Keratinocyte (primary cell): ENCODE data around the gene ITPR1. TPM values are rescaled to one million over a fixed set of nuclear protein-coding genes. Genes with fewer than 3 reads are reported as not detected.
A peak's percentile ranks its signal among the peaks of the same experiment; 100 is the strongest.

Experiments
- DNase-seq: peaks from one replicate; pipeline ENCODE4 v3.0.0-alpha.2; 2011; ENCODE audit warnings: low read depth, missing footprints, low spot score
- FAIRE-seq: peaks from 2 replicates; lab custom pipeline; 2011; peaks lifted over from hg19 to GRCh38; lab: Jason Lieb, UNC
- H2AFZ ChIP-seq: 2 replicates; pipeline ENCODE4 v1.6.0; 2012; ENCODE audit warnings: low read length, control low read depth, inconsistent platforms; ENCODE audit not compliant: control insufficient read depth
- H3K27ac ChIP-seq: 2 replicates; pipeline ENCODE4 v1.5.1; 2011; ENCODE audit warnings: low read length; ENCODE audit not compliant: control insufficient read depth, insufficient read depth
- H3K27me3 ChIP-seq: 3 replicates; pipeline ENCODE4 v1.6.0; 2011; ENCODE audit warnings: low read length; ENCODE audit not compliant: control insufficient read depth, insufficient read depth; ENCODE audit errors: extremely low read depth
- H3K36me3 ChIP-seq, 2 experiments: 2 replicates in 1 of 2; 3 replicates in 1 of 2; pipeline ENCODE4 v1.5.1; 2011; ENCODE audit warnings: low read length in 2 of 2, mild to moderate bottlenecking in 1 of 2; ENCODE audit not compliant: control insufficient read depth in 2 of 2, insufficient read depth in 2 of 2; ENCODE audit errors: extremely low read depth in 1 of 2
- H3K4me1 ChIP-seq: 3 replicates; pipeline ENCODE4 v1.5.1; 2011; ENCODE audit warnings: low read length; ENCODE audit not compliant: control insufficient read depth, insufficient read depth; ENCODE audit errors: extremely low read depth
- H3K4me2 ChIP-seq: 3 replicates; pipeline ENCODE4 v1.6.0; 2011; ENCODE audit warnings: low read depth, low read length; ENCODE audit not compliant: control insufficient read depth, insufficient read depth; ENCODE audit errors: extremely low read depth
- H3K4me3 ChIP-seq, 3 experiments: fragments of 200-600 bp in 1 of 3; sonication (generic) in 1 of 3; 2 replicates in 2 of 3; 3 replicates in 1 of 3; pipeline ENCODE4 v1.5.1; 2011 to 2016; ENCODE audit warnings: low read length in 3 of 3, mild to moderate bottlenecking in 3 of 3, control low read depth in 2 of 3, inconsistent platforms in 1 of 3, low read depth in 1 of 3, mixed read lengths in 1 of 3, mixed run types in 1 of 3, moderate library complexity in 1 of 3; ENCODE audit not compliant: control insufficient read depth in 2 of 3, insufficient read depth in 2 of 3; ENCODE audit errors: extremely low read depth in 1 of 3
- H3K79me2 ChIP-seq: 2 replicates; pipeline ENCODE4 v1.6.0; 2012; ENCODE audit warnings: low read length; ENCODE audit not compliant: control insufficient read depth, insufficient read depth
- H3K9ac ChIP-seq: 3 replicates; pipeline ENCODE4 v1.6.0; 2011; ENCODE audit warnings: low read length; ENCODE audit not compliant: control insufficient read depth, insufficient read depth; ENCODE audit errors: extremely low read depth
- H3K9me1 ChIP-seq: 3 replicates; pipeline ENCODE4 v1.6.0; 2011; ENCODE audit warnings: low read length; ENCODE audit not compliant: control insufficient read depth, insufficient read depth; ENCODE audit errors: extremely low read depth
- H3K9me3 ChIP-seq: 2 replicates; pipeline ENCODE4 v1.5.1; 2012; ENCODE audit warnings: low read depth, low read length; ENCODE audit not compliant: control insufficient read depth
- H4K20me1 ChIP-seq: 3 replicates; pipeline ENCODE4 v1.6.0; 2011; ENCODE audit warnings: low read length; ENCODE audit not compliant: control insufficient read depth, insufficient read depth; ENCODE audit errors: extremely low read depth
- CTCF ChIP-seq, 3 experiments: IDR thresholded peaks in 1 of 3; conservative IDR thresholded peaks in 1 of 3; optimal IDR thresholded peaks in 1 of 3; 2 replicates in 2 of 3; 3 replicates in 1 of 3; pipeline versions ENCODE3 to v1.5.1; 2011; ENCODE audit warnings: low read length in 3 of 3, mild to moderate bottlenecking in 3 of 3, moderate library complexity in 2 of 3, control low read depth in 1 of 3, inconsistent platforms in 1 of 3; ENCODE audit not compliant: insufficient read depth in 2 of 3; ENCODE audit errors: extremely low read depth in 1 of 3
- EZH2 ChIP-seq: IDR thresholded peaks from one replicate; pipeline ENCODE4 v1.6.1; 2012; ENCODE audit warnings: inconsistent platforms, mild to moderate bottlenecking, low read length, moderate library complexity
- dilution Hi-C: fragments of 300-500 bp; cut with MboI; formaldehyde crosslinking; loops from one replicate; pipeline ENCODE4 v1.7.0; 2020; ENCODE audit warnings: low sequenced_read_pairs; ENCODE audit not compliant: extremely low pct_ligation_motif_present
- polyA plus RNA-seq, 5 experiments: library from polyadenylated mRNA; depleted of rRNA in 3 of 5; stranded (reverse) in 3 of 5; stranded (forward) in 1 of 5; unstranded in 1 of 5; fragments of >200 nt; gene quantifications; 1 replicate in 1 of 5; 2 replicates in 3 of 5; 3 replicates in 1 of 5; pipeline versions ENCODE4 v1.2.1 to v1.2.3, GENCODE V29; 2011 to 2012; ENCODE audit warnings: missing spikeins in 2 of 5, low read depth in 1 of 5, low replicate concordance in 1 of 5

Gene ITPR1
- polyA plus RNA-seq, 1 donor (not counting 4 experiments of a cell fraction or from before 2014, with no cell fraction given) = 3.5 TPM

- Histone ChIP-seq H3K4me1 (no peaks in the 10 kb centered on the region), H3K9me1 (no peaks in the 10 kb centered on the region), H3K4me2 (no peak overlapping the region), H4K20me1 (no peaks in the 10 kb centered on the region), H2AFZ (no peak overlapping the region), H3K27me3 (no peaks in the 10 kb centered on the region), H3K4me3 (no peak overlapping the region), H3K9ac (no peak overlapping the region), H3K79me2 (no peaks in the 10 kb centered on the region), H3K9me3 (no peaks in the 10 kb centered on the region), H3K27ac (no peak overlapping the region), H3K36me3 (no peaks in the 10 kb centered on the region)
- DNase-seq = no peak
- FAIRE-seq = no peak
- TF ChIP-seq CTCF (optimal IDR thresholded peaks at IDR 0.05 in 1 of 3, IDR thresholded peaks at IDR 0.05 in 1 of 3, conservative IDR thresholded peaks at IDR 0.05 in 1 of 3; ENCODE audit: extremely low read depth in 1 of 3, insufficient read depth in 2 of 3, low read length in 3 of 3) (no peak), EZH2 (no peak)
- dilution Hi-C loops = no loop called here
These were observed 193.5 kb downstream of the ITPR1 start for GRCh38 chr3:4686619-4687018.

GRCh38 chr3:4687167-4687566 lies 194.0 kb downstream of the ITPR1 start:
- TF ChIP-seq EZH2 = no peak
- TF ChIP-seq CTCF (optimal IDR thresholded peaks at IDR 0.05 in 1 of 3, IDR thresholded peaks at IDR 0.05 in 1 of 3, conservative IDR thresholded peaks at IDR 0.05 in 1 of 3; ENCODE audit: extremely low read depth in 1 of 3, insufficient read depth in 2 of 3, low read length in 3 of 3) = peak in 1 of 3 experiments; percentile 16
- Histone ChIP-seq H2AFZ (peak overlapping the region; percentile 3), H3K4me2 (no peak overlapping the region), H3K4me1 (no peaks in the 10 kb centered on the region), H3K36me3 (no peaks in the 10 kb centered on the region), H3K79me2 (no peaks in the 10 kb centered on the region), H3K27me3 (no peaks in the 10 kb centered on the region), H3K9me1 (no peaks in the 10 kb centered on the region), H3K9ac (no peak overlapping the region), H3K27ac (no peak overlapping the region), H3K9me3 (no peaks in the 10 kb centered on the region), H4K20me1 (no peaks in the 10 kb centered on the region), H3K4me3 (no peak overlapping the region)
- no peak for FAIRE-seq
- dilution Hi-C loops = no loop called here
- DNase-seq = no peak
